ENCODE measurements around the gene PDCD1LG2.

GRCh38 chr9:5554254-5554653 lies 43.9 kb downstream of the PDCD1LG2 start:
- TF ChIP-seq GATA2 (IDR thresholded peaks at IDR 0.05; ENCODE audit: low read depth, low read length) (no peak), GATA3 (IDR thresholded peaks at IDR 0.05; ENCODE audit: low read depth, low read length) (no peak)

All from SH-SY5Y (cell line).